NCI-H226 (cell line): ENCODE data around the gene TBCB.
"Not testable (repeated sequence)": the region's sequence is repeated elsewhere in the genome, so short reads cannot be mapped to it uniquely, and the experiment has no call there.

ENCODE experiments used
- DNase-seq: peaks from one replicate; pipeline ENCODE4 v3.0.0-alpha.2; 2015

Gene TBCB

DNA sequence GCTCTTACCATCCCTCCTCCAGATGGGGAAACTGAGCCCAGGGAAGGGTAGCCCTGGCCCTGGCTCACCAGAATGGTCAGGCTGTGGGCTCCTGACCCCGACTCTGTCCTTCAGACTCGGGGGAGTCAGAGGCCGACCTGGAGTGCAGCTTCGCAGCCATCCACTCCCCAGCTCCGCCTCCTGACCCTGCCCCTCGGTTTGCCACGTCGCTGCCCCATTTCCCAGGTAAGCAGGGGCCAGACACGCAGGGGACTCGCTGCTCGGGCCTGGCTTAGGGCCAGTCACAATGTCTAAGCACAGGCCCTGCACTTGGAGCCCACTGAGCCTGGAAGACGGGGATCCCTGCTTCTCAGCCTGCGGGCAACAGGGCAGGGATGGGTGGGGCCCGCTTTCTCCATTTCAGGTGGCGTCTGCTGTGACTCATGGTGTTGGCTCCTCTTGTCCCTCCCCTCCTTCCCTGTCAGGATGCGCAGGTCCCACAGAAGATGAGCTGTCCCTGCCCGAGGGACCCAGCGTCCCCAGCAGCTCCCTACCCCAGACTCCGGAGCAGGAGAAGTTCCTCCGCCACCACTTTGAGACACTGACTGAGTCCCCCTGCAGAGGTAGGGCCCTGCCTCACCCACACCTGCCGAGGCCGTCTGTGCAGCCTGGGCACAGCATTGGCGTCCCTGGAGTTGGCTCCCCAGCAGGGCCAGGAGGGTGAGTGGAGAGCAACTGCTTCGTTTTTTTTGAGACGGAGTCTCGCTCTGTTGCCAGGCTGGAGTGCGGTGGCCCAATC is 13.5 kb upstream of the TBCB start:
- no peak for DNase-seq

DNA sequence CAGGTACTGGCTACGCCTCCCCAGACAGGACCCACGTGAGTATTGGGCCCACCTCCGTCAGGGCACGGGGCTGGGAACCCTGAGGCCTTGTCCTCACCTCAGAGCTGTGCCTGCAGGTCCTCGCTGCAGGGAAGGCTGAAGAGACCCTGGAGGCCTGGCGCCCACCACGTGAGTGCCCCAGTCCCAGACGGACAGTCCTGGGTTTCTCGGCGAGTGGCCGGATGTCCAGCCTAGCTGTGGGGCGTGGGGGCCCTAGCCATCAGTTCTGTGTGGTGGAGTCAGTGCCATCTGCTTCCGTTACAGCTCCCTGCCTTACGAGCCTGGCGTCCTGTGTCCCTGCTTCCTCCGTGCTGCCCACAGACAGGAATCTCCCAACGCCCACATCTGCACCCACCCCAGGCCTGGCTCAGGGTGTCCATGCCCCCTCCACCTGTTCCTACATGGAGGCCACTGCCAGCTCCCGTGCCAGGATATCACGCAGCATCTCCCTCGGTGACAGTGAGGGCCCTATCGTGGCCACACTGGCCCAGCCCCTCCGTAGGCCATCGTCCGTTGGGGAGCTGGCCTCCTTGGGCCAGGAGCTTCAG is 12.1 kb upstream of the TBCB start:
- DNase-seq, result no peak

GRCh38 chr19:36103842-36104552 is 11.3 kb upstream of the TBCB start:
- DNase-seq, result peak; percentile 35

DNA sequence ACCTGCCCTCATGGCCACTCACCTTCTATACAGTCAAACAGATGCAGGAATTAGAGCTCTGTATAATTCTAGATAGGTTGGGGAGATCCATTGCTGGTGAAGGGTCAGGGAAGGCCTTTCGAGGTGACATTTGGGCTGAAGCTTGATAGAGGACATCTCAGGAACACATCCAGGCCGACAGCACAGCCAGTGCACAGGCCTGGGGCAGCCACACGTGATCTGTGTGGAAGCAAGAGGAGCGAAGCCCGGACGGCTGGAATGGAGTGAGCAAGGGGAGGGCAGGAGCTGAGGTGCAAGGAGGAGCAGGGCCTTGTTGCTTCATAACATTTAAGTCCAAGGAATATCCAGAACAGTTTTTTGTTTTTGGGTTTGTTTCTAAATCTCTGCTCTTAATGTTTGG is 8.8 kb upstream of the TBCB start:
- no peak for DNase-seq

GRCh38 chr19:36106991-36107390 is 8.3 kb upstream of the TBCB start:
- no peak for DNase-seq

- no peak for DNase-seq
Observed at GRCh38 chr19:36108684-36109083, 6.6 kb upstream of the TBCB start.

GRCh38 chr19:36110487-36111199 is 4.6 kb upstream of the TBCB start, which contains the start of gene OVOL3:
TSS of gene OVOL3 (plus strand) at chr19:36111143. CDS start at chr19:36111203, 60 bp downstream.
- no peak for DNase-seq

DNA sequence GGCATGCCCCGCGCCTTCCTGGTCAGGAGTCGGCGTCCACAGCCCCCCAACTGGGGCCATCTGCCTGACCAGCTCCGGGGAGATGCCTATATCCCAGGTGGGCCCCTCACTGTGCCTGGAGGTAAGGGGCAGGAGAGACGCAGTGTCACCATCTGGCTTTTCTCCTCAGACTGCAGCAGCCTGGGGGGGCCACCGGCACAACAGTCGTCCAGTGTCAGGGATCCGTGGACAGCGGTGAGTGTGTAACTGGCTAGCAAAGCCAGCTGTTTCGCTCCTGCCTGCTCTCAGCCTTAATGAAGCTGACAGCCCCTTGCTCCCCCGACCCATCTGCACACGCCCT is 4.1 kb upstream of the TBCB start:
- DNase-seq, result no peak

DNA sequence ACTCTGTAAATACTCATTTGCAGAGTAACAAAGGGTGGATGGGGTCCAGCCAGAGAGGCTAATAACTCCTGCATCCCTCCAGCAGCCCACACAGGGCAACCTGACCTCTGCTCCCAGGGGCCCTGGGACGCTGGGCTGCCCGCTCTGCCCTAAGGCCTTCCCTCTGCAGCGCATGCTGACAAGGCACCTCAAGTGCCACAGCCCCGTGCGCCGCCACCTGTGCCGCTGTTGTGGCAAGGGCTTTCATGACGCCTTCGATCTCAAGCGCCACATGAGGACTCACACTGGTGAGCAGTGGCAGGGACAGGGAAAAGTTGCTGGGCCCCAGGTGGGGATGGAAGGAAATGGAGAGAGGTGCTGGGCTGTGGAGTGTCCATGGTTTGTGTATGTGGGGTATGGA is 2.6 kb upstream of the TBCB start:
- no peak for DNase-seq

GRCh38 chr19:36113425-36113824 is 1.8 kb upstream of the TBCB start:
- DNase-seq, result no peak

DNA sequence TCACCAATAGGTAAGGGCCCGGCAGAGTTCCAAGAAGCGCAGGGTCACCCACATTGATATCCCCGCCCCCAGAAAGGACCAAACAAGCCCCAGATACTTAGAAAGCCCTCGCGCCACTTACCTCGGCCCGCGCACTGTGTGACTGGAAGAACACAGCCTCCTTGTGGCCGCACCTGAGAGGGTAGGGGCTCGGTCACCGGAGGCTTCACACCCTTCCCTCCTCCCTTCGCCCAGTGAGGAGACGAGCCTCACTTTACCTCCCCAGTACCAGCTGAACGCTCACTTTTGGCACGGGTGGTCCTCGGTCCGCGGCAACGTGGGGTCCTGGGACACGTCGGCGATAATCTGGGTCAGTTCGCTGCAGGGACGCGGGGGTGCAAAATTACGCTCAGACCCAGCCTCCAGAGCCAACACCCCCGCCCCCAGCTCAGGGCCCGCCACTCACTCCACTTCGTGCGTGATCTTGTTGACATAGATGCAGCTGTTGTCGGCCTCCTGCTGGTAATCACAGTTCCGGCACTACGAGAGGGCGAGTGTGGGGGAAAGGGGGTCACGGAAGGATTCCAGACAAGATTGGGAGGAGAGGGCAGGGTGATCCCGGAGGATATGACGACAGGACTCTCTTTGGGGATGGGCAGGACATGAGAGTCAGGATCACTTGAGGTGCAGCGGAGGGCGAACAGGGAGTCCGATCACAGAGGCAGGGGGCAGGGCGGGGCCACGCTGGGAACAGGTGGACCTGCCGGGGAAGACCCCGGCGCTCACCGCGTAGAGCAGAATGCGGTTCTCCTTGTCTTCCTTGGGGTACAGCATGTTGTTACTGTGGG is 1.2 kb upstream of the TBCB start:
- DNase-seq, result no peak

GRCh38 chr19:36114721-36115452 is 381 bp upstream of the TBCB start, which contains the start of gene POLR2I:
TSS of gene POLR2I (minus strand) at chr19:36114875. CDS start at chr19:36114856, 19 bp downstream.
- peak; percentile 100 for DNase-seq

DNA sequence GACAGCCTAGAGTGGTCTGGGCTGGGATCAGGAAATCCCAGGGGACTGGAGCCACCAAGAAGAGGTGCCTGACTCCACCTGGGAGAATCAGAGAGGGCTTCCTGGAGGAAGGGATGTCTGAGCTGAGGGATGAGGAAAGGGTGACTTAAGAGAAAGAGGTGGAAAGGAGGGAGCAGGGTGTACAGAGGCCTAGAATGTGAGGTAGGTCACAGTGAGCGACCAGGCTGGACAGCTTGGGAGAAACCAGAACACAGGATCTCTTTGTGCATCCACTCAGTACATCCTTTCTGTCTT is 1.0 kb downstream of the TBCB start:
- no peak for DNase-seq

- DNase-seq, result no peak
Observed at GRCh38 chr19:36120092-36120983, 5.1 kb downstream of the TBCB start.

DNA sequence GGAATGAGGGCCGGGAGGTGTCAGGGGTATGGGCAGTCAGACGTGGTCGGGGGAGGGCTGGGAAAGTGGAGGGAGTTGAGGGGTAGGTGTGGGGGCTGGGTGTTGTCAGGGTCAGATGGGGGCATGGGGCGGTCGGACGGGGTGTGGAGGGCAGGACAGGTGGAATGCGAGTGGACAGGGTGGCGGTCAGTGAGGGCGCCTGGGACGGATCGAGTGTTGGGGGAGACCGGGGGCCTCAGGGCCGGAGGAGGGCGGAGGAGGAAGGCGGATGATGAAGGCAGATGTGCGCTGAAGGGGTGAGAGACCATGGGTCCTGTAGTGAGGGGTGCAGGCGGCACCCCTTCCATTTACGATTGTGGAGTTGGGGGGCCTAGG is 5.7 kb downstream of the TBCB start:
- no peak for DNase-seq

GRCh38 chr19:36121486-36122124 is 6.3 kb downstream of the TBCB start:
- DNase-seq, result no peak

DNA sequence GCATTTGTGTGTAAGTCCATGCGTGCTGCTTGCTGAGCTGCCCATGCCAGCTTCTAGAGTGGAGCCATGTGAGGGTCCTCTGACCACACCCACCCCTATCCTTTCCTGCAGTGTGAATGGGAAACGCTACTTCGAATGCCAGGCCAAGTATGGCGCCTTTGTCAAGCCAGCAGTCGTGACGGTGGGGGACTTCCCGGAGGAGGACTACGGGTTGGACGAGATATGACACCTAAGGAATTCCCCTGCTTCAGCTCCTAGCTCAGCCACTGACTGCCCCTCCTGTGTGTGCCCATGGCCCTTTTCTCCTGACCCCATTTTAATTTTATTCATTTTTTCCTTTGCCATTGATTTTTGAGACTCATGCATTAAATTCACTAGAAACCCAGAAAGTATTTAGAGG is 10.3 kb downstream of the TBCB start:
- no peak for DNase-seq

DNA sequence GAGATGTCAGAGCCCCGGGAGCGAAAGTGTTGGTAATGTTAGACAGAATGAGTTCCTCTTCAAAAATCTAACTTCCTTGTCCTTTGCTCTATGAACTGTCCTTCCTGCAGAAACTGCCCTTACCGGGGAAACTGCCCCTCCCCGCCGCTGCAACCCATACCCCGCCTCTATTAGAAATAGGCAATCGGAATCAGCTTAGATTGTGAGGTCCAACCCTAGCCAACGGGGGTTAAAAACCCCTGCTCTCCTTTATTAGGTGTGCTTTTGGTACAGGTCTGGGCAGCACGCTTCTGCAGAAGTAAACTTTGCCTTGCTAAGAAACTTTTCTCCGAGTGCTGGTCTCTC is 13.1 kb downstream of the TBCB start:
- no peak for DNase-seq

DNA sequence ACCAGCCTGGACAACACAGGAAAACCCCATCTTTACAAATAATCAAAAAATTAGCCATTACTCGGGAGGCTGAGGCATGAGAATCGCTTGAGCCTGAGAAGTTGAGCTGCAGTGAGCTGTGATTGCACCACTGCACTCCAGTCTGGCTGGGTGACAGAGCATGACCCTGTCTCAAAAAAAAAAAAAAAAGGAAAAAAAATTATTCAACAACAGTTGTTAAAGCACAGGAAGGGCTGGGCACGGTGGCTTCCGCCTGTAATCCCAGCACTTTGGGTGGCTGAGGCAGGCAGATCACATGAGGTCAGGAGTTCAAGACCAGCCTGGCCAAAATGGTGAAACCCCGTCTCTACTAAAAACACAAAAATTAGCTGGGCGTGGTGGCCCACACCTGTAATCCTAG is 16.0 kb downstream of the TBCB start:
- not testable (repeated sequence) for DNase-seq

DNA sequence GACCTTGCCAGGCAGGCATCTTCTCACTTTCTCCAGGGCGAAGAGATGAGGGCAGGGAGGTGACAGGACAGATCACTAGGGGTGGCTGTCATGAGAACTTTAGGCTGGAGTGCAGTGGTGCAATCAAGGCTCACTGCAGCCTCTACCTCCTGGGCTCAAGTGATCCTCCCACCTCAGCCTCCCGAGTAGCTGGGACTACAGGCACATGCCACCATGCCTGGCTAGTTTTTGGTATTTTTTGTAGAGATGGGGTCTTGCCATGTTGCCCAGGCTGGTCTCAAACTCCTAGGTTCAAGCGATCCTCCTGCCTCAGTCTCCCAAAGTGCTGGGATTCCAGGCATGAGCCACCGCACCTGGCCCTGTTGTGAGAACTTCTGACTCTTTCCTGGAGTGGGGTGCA is 19.6 kb downstream of the TBCB start:
- DNase-seq, result not testable (repeated sequence)
